ENCODE results near the gene SENP7. TPM values are rescaled to one million over a fixed set of nuclear protein-coding genes. Genes with fewer than 3 reads are reported as not detected.

The SENP7 gene
- polyA plus RNA-seq, 1 donor from 2014 or later: 273 TPM

DNA sequence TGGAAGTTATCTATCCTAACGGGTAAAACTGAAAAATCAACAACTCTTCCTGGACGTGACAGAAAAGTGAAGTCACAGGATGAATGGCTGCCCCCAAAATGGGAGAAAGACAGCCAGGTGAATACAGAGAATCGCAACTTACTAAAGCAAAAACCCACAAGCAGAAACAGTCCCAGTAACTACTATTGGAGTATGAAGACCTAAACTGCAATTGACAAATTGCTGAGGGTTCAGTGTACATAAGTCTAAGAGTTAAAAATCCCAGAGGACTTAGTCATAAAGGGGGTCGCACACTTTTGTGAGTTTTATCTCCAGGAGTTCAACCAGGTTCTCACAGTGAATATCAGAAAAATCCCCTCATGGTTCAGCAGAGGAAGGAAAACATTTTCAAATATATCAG, 135.8 kb downstream of the SENP7 start:
- Histone ChIP-seq H3K79me2 (replicated peaks; ENCODE audit: insufficient read depth, low read length) (peaks cover 15% of the 10 kb centered on the region), H3K9ac (ENCODE audit: low read length) (no peak overlapping the region), H3K9me3 (ENCODE audit: low read length) (no peaks in the 10 kb centered on the region), H4K20me1 (ENCODE audit: insufficient read depth) (no peaks in the 10 kb centered on the region), H3K9me2 (ENCODE audit: insufficient read depth, low read length) (no peaks in the 10 kb centered on the region), H3K27ac (ENCODE audit: low read length) (no peak overlapping the region), H3K27me3 (ENCODE audit: insufficient read depth, low read depth, low read length) (no peaks in the 10 kb centered on the region), H2AFZ (ENCODE audit: low read depth, low read length) (no peak overlapping the region), H3K4me3 (ENCODE audit: low read length) (no peak overlapping the region), H3F3A (ENCODE audit: insufficient read depth, low read length, poor library complexity, severe bottlenecking) (peaks cover 10% of the 10 kb centered on the region), H3K4me2 (ENCODE audit: low read length) (no peak overlapping the region), H3K36me3 (ENCODE audit: insufficient read depth, low read length) (no peaks in the 10 kb centered on the region)
- TF ChIP-seq POLR2AphosphoS5 (IDR thresholded peaks at IDR 0.05) (no peak), EP300 (conservative IDR thresholded peaks at IDR 0.05; ENCODE audit: poor library complexity, severe bottlenecking) (no peak), MXI1 (conservative IDR thresholded peaks at IDR 0.05; ENCODE audit: poor library complexity, severe bottlenecking) (no peak), EZH2 (IDR thresholded peaks at IDR 0.05; ENCODE audit: borderline replicate concordance, insufficient read depth, low read length, poor library complexity, severe bottlenecking) (no peak), CTCF (IDR thresholded peaks at IDR 0.05; ENCODE audit: poor library complexity, severe bottlenecking) (no peak), RAD21 (conservative IDR thresholded peaks at IDR 0.05) (no peak), TAF1 (IDR thresholded peaks at IDR 0.05; ENCODE audit: low read depth) (no peak), REST (IDR thresholded peaks at IDR 0.05; ENCODE audit: borderline replicate concordance) (no peak), SMC3 (conservative IDR thresholded peaks at IDR 0.05; ENCODE audit: poor library complexity) (no peak)

- TF ChIP-seq SMC3 (conservative IDR thresholded peaks at IDR 0.05; ENCODE audit: poor library complexity) (no peak), POLR2AphosphoS5 (IDR thresholded peaks at IDR 0.05) (no peak), REST (IDR thresholded peaks at IDR 0.05; ENCODE audit: borderline replicate concordance) (no peak), TAF1 (IDR thresholded peaks at IDR 0.05; ENCODE audit: low read depth) (no peak), EZH2 (IDR thresholded peaks at IDR 0.05; ENCODE audit: borderline replicate concordance, insufficient read depth, low read length, poor library complexity, severe bottlenecking) (no peak), EP300 (conservative IDR thresholded peaks at IDR 0.05; ENCODE audit: poor library complexity, severe bottlenecking) (no peak), RAD21 (conservative IDR thresholded peaks at IDR 0.05) (no peak), MXI1 (conservative IDR thresholded peaks at IDR 0.05; ENCODE audit: poor library complexity, severe bottlenecking) (no peak), CTCF (IDR thresholded peaks at IDR 0.05; ENCODE audit: poor library complexity, severe bottlenecking) (no peak)
- H3K4me2 ChIP-seq (ENCODE audit: low read length): no peak overlapping the region
- no peak overlapping the region for H2AFZ ChIP-seq (ENCODE audit: low read depth, low read length)
Observed at GRCh38 chr3:101375586-101375985, 137.4 kb downstream of the SENP7 start.

More at GRCh38 chr3:101375586-101375985, 137.4 kb downstream of the SENP7 start:
- H3K79me2 ChIP-seq (replicated peaks; ENCODE audit: insufficient read depth, low read length): peaks cover 15% of the 10 kb centered on the region
- no peaks in the 10 kb centered on the region for H4K20me1 ChIP-seq (ENCODE audit: insufficient read depth)
- H3K9me3 ChIP-seq (ENCODE audit: low read length): no peaks in the 10 kb centered on the region
- no peak overlapping the region for H3K4me3 ChIP-seq (ENCODE audit: low read length)
- no peaks in the 10 kb centered on the region for H3K27me3 ChIP-seq (ENCODE audit: insufficient read depth, low read depth, low read length)
- no peak overlapping the region for H3K27ac ChIP-seq (ENCODE audit: low read length)
- H3K9ac ChIP-seq (ENCODE audit: low read length): no peak overlapping the region
- H3K36me3 ChIP-seq (ENCODE audit: insufficient read depth, low read length): no peaks in the 10 kb centered on the region
- H3K9me2 ChIP-seq (ENCODE audit: insufficient read depth, low read length): no peaks in the 10 kb centered on the region
- no peaks in the 10 kb centered on the region for H3F3A ChIP-seq (ENCODE audit: insufficient read depth, low read length, poor library complexity, severe bottlenecking)

Measured in neural cell (in vitro differentiated cells).